ENCODE data around the gene NAPB.

Gene NAPB

GRCh38 chr20:23363257-23363649 is 58.0 kb downstream of the NAPB start:
- Histone ChIP-seq H3K9me3 (ENCODE audit: low read depth, low read length) (no peaks in the 10 kb centered on the region), H3K27ac (no peak overlapping the region), H3K4me3 (peak overlapping the region; percentile 96), H3K36me3 (ENCODE audit: insufficient read depth, low read length) (peaks cover 34% of the 10 kb centered on the region), H3K9ac (ENCODE audit: insufficient read length) (peak overlapping the region; percentile 83)
- no peak for TF ChIP-seq EZH2 (IDR thresholded peaks at IDR 0.05)
- no peak for TF ChIP-seq FOXP2 (optimal IDR thresholded peaks at IDR 0.05; ENCODE audit: control extremely low read depth, extremely low read length, insufficient read depth)
- TF ChIP-seq POLR2AphosphoS5 (IDR thresholded peaks at IDR 0.05; ENCODE audit: borderline replicate concordance, low read depth, low read length) = no peak
- no peak for DNase-seq (ENCODE audit: low read depth, low spot score)

- Histone ChIP-seq H3K4me3 (peak overlapping the region; percentile 96), H3K9me3 (ENCODE audit: low read depth, low read length) (no peaks in the 10 kb centered on the region), H3K36me3 (ENCODE audit: insufficient read depth, low read length) (peaks cover 28% of the 10 kb centered on the region), H3K27ac (no peak overlapping the region), H3K9ac (ENCODE audit: insufficient read length) (peak overlapping the region; percentile 83)
- DNase-seq (ENCODE audit: low read depth, low spot score) = no peak
- TF ChIP-seq POLR2AphosphoS5 (IDR thresholded peaks at IDR 0.05; ENCODE audit: borderline replicate concordance, low read depth, low read length) (no peak), EZH2 (IDR thresholded peaks at IDR 0.05) (no peak), FOXP2 (optimal IDR thresholded peaks at IDR 0.05; ENCODE audit: control extremely low read depth, extremely low read length, insufficient read depth) (no peak)
These were observed 58.7 kb downstream of the NAPB start for GRCh38 chr20:23362392-23363256.

GRCh38 chr20:23361476-23362391 is 59.6 kb downstream of the NAPB start, which contains the start of gene GZF1:
GZF1 (plus strand) TSS chr20:23362182; CDS start chr20:23364384, 2,202 bp downstream.
- no peaks in the 10 kb centered on the region for H3K9me3 ChIP-seq (ENCODE audit: low read depth, low read length)
- H3K27ac ChIP-seq = peak within 1 kb of the TSS; percentile 87
- DNase-seq (ENCODE audit: low read depth, low spot score) = peak; percentile 40
- H3K9ac ChIP-seq (ENCODE audit: insufficient read length) = peak within 1 kb of the TSS; percentile 98
- peaks cover 19% of the 10 kb centered on the region; the same call in 1 of the 2 replicates for H3K36me3 ChIP-seq (ENCODE audit: insufficient read depth, low read length)
- H3K4me3 ChIP-seq = peak within 1 kb of the TSS; percentile 96
- TF ChIP-seq EZH2 (IDR thresholded peaks at IDR 0.05) = no peak
- TF ChIP-seq FOXP2 (optimal IDR thresholded peaks at IDR 0.05; ENCODE audit: control extremely low read depth, extremely low read length, insufficient read depth) = peak; percentile 87
- peak; percentile 93 for TF ChIP-seq POLR2AphosphoS5 (IDR thresholded peaks at IDR 0.05; ENCODE audit: borderline replicate concordance, low read depth, low read length)

GRCh38 chr20:23361119-23361475 is 60.2 kb downstream of the NAPB start:
- Histone ChIP-seq H3K9me3 (ENCODE audit: low read depth, low read length) (no peaks in the 10 kb centered on the region), H3K9ac (ENCODE audit: insufficient read length) (peak overlapping the region; percentile 98), H3K36me3 (ENCODE audit: insufficient read depth, low read length) (peaks cover 16% of the 10 kb centered on the region; the same call in 1 of the 2 replicates), H3K4me3 (peak overlapping the region; percentile 96), H3K27ac (peak overlapping the region; percentile 87)
- DNase-seq (ENCODE audit: low read depth, low spot score) = no peak
- TF ChIP-seq FOXP2 (optimal IDR thresholded peaks at IDR 0.05; ENCODE audit: control extremely low read depth, extremely low read length, insufficient read depth) (no peak), EZH2 (IDR thresholded peaks at IDR 0.05) (no peak), POLR2AphosphoS5 (IDR thresholded peaks at IDR 0.05; ENCODE audit: borderline replicate concordance, low read depth, low read length) (no peak)

GRCh38 chr20:23360531-23360930 is 60.8 kb downstream of the NAPB start:
- TF ChIP-seq POLR2AphosphoS5 (IDR thresholded peaks at IDR 0.05; ENCODE audit: borderline replicate concordance, low read depth, low read length) (no peak), FOXP2 (optimal IDR thresholded peaks at IDR 0.05; ENCODE audit: control extremely low read depth, extremely low read length, insufficient read depth) (no peak)
- DNase-seq (ENCODE audit: low read depth, low spot score) = no peak
- Histone ChIP-seq H3K36me3 (ENCODE audit: insufficient read depth, low read length) (peaks cover 15% of the 10 kb centered on the region; the same call in 1 of the 2 replicates), H3K4me3 (peak overlapping the region; percentile 96), H3K27ac (peak overlapping the region; percentile 87), H3K9ac (ENCODE audit: insufficient read length) (peak overlapping the region; percentile 98), H3K9me3 (ENCODE audit: low read depth, low read length) (no peaks in the 10 kb centered on the region)

GRCh38 chr20:23358923-23359593 is 62.2 kb downstream of the NAPB start:
- TF ChIP-seq FOXP2 (optimal IDR thresholded peaks at IDR 0.05; ENCODE audit: control extremely low read depth, extremely low read length, insufficient read depth) (no peak), POLR2AphosphoS5 (IDR thresholded peaks at IDR 0.05; ENCODE audit: borderline replicate concordance, low read depth, low read length) (no peak), EZH2 (IDR thresholded peaks at IDR 0.05) (no peak)
- no peaks in the 10 kb centered on the region for H3K9me3 ChIP-seq (ENCODE audit: low read depth, low read length)
- H3K36me3 ChIP-seq (ENCODE audit: insufficient read depth, low read length) = peaks cover 19% of the 10 kb centered on the region; the same call in 1 of the 2 replicates
- H3K9ac ChIP-seq (ENCODE audit: insufficient read length) = no peak overlapping the region
- no peak overlapping the region for H3K27ac ChIP-seq
- peak overlapping the region; percentile 90 for H3K4me3 ChIP-seq
- no peak for DNase-seq (ENCODE audit: low read depth, low spot score)

GRCh38 chr20:23358563-23358906 is 62.8 kb downstream of the NAPB start:
- TF ChIP-seq EZH2 (IDR thresholded peaks at IDR 0.05) = no peak
- no peak for TF ChIP-seq POLR2AphosphoS5 (IDR thresholded peaks at IDR 0.05; ENCODE audit: borderline replicate concordance, low read depth, low read length)
- no peak for TF ChIP-seq FOXP2 (optimal IDR thresholded peaks at IDR 0.05; ENCODE audit: control extremely low read depth, extremely low read length, insufficient read depth)
- H3K27ac ChIP-seq = no peak overlapping the region; the same call in 1 of the 2 replicates
- H3K9ac ChIP-seq (ENCODE audit: insufficient read length) = no peak overlapping the region
- peak overlapping the region; percentile 90 for H3K4me3 ChIP-seq
- H3K36me3 ChIP-seq (ENCODE audit: insufficient read depth, low read length) = peaks cover 24% of the 10 kb centered on the region; the same call in 1 of the 2 replicates
- DNase-seq (ENCODE audit: low read depth, low spot score) = no peak
- H3K9me3 ChIP-seq (ENCODE audit: low read depth, low read length) = no peaks in the 10 kb centered on the region

All from SK-N-MC (cell line).